DMS 273 (cell line): ENCODE data around the gene RAB14.
"Not testable (repeated sequence)": the region's sequence is repeated elsewhere in the genome, so short reads cannot be mapped to it uniquely, and the experiment has no call there.

Experiments used
- DNase-seq: peaks from one replicate; lab custom pipeline; 2025; ENCODE audit not compliant: unreplicated experiment; lab: John Stamatoyannopoulos, UW

Gene RAB14

DNA sequence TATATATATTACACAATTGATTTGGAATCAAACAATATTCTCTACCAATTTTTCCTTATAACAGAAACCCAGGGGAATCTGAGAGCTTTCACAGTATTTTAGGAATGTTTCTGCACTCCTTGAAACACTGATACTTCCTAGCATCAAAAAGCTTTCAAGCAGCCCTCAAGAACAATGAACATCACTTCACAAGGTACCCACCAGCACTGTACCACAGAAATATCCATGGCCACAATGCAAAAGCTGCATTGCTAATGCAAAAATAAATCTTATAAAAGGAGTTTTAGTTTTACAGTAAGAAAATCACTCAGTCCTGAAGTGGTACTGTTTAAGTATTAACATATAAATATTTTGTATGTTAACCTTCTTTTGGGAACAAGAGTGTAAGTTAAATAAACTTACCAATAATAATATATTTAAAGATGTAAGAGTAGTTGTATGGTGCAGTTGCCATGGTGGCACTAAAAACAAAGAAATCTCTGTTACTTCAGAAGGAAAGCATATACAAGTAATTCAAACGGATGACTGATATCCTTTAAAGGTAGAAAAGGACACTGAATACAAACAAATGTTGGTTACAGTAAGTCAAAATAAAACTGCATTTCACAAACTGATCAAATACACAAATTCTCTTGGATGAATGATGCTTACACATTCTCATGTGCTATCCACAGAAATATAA is 8.6 kb downstream of the RAB14 start:
- no peak for DNase-seq

DNA sequence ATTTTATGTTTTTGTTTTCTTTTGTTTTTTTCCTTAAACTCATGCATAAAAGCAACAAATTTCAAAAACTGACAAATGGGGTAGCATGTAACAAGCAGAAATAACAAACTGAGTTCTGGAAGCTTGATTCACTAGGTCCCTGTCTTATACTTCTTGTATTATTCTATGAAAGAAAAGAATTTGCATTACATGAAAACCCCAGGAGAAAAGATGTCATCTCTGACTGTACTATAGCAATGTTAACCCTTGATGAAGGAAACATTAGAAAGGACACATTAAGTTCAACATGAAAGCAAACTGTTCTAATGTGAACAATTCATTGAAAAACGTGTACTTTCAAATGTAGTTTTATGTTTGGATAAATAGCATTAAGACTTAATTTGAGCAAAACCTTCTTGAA is 9.2 kb downstream of the RAB14 start:
- DNase-seq = no peak

DNA sequence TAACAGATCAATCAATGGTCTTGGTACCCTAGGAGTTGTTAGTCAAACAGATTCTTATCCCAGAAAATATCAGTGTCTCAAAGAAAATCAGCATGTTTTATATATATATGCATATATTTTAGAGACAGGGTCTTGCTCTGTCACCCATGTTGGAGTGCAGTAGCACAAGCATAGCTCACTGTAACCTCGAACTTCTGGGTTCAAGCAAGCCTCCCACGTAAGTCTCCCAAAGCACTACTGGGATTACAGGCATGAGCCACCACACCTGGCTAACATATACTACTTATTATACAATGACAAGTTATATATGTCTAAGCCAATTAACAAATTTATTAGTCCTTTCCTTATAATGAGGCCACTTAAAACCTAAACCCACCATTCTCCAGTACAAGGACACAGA is 10.4 kb downstream of the RAB14 start:
- no peak for DNase-seq

DNA sequence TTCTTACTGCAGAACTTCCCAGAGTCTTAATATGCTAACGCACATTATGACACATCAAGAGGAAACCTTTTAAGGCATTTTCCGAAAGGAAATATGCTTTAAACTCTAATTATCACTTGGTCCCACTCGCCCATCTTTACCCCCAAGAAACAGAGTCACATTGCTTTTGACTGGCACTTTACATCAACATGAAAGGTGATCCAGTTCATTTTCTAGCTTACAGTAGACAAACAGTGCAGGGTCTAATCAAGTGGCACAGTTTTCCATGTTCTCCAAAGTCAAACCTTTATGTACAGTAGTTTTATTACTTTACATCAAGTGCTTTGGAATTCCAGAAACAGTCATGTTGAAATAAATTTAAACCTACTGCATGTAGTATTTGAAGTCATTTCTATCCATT is 12.0 kb downstream of the RAB14 start:
- DNase-seq = no peak

DNA sequence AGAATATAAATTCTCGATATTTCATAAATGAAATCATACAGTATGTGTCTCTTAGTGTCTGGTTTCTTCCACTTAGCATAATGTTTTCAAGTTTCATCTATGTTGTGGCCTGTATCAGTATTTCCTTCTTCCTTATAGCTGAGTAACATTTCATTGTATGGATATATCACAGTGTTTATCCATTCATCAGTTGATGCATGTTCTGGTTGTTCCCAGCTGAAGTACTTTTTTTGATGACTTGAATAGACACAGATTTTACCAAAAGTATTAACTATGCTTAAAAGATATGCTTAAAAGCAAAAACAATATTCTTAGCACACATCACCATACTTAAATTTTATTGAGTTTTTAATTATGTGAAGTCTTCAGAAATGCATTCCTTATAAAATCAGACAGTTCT is 12.7 kb downstream of the RAB14 start:
- no peak for DNase-seq

DNA sequence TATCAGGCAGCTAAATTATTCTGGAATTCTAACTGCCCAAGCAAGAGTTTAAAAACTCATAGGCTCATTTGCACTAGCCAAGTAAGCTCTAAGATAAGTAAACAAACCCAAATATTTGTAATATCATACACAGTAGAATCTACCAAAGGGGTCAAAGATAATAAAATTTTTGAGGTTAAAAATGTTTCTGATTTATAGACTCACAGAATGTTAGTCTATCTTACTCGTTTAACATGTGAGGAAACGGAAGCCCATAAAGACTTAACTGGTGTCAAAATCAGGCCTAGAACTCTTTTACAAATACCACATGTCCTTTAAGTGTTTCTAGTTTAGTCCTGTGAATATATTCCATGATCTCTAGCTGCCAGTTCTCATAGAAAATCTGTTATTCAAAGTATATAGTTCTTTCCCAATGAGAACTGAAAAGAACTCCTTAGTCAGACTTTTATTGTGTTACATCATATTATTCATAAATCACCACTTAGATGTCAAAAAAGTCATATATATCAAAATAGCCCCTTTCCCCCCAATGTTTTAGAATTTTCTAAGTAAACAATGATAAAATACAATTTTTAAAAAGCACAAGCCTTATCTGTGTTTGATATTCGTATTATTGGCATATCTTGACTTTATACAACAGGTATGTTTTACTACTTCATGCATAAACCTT is 13.9 kb downstream of the RAB14 start:
- no peak for DNase-seq

DNA sequence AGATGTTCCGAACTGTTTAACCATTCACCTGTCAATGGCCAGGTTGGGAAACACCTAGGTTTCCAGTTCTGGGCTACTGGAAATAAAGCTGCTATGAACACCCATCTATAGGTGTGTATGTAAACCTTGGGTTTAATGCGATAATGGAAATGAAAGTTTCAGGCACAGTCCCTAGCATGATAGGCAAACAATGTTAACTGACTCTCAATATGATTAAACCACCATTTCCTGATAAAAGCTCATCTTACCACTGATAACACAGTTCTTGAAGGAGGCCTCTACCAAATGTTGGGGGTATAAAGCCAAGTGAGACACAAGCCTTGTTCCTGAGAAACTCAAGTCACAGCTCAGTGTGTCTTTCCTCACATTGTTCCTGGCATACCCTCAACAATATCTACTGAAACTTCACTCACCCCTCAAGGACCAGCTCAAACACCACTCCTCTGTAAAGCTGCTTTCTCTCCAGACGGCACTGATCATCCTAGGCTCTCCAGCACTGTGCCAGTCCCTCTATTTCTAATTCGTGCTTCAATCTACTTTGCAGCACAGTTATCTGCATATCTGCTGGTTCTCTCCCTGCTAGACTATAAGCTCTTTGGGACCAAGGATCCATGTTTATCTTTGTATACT is 15.8 kb downstream of the RAB14 start:
- DNase-seq = no peak

DNA sequence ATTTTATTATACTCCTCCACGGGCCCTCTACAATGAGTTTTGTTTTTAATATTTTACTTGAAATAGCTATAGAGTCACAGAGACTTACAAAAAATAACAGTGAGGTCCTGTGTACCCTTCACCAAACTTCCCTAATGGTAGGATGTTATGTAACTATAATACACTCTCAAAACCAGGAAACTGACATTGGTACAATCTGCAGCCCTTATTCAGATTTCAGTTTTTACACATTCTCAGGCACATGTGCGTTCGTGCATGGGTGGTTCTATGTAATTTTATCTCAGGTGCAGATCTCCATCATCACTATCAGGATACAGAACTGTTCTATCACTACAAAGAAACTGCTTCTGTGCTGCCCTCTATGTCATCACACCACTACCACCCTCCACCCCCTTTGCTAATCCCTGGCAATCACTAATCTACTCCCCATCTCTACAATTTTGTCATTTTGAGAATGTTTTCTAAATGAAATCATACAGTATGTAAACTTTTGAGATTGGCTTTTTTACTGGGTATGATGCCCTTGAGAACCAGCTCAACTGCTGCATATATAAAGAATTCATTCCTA is 16.4 kb downstream of the RAB14 start:
- no peak for DNase-seq

DNA sequence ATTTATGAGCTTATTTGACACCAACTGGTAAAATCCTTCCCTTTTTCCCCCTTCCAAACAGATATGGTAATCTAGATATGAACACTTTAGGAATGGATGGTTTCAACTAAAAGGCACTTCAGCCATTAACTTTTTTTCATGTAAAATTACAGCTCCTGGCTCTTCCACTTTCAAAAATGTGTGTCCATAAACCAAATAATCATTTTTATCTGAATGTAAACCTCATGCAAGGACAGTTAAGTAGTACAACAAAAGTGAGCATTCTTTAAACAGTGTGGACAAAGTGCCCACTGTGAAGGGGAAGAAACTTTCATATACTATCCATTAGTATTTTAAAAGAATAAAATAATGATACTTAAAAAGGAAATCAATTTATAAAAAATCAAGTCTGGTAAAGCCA is 17.2 kb downstream of the RAB14 start:
- DNase-seq = no peak

DNA sequence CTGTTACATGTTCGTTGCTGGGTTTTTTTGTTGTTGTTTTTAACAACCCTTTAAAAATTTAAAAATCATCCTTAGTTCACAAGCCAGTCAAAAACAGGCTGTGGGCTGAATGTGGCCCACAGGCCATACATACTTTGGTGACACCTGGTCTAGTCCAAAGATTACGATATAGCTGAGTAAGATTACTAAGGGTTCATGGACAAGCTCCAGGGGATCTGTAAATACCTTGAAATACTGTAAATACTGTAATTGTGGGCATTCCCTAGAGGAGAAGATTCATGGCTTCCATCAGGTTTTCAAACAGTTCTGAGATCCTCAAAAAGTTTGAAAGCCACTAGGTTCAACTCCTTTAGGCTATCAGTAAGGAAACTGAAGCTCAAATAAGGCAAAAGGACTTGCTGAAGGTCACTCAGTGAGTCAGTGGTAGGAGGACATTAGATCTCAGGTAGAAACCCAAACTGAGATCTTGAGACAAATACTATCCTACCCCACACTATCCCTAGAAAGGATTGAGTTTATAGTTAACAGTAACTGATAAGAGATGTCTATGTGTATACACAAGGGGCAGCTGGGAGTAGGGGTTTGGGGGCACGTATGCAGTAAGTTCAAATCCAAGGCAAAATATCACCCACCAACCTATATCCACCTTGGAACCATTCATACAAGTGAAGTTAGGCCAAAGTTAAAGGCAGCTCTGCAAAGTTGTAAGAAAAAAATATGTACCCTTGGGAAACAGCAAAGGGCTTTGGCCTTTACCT is 17.8 kb downstream of the RAB14 start:
- DNase-seq = no peak

DNA sequence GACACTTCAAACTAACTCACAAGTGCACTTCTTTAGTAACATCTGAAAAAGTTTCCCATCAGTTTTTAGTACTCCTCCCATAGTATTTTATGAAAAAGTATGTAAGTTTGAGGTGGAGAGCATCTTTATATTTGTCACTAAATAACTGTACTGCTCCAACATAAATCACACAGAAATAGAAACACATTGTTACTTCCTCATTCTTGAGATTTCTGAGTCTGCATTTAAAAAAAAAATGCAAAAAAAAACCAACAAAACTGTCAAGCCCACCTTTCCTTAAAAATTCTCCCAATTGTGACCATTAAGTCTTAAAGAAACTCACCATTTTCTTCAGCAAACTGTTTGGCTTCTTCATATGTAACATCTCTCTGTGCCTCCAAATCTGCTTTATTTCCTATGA is 18.7 kb downstream of the RAB14 start:
- no peak for DNase-seq

DNA sequence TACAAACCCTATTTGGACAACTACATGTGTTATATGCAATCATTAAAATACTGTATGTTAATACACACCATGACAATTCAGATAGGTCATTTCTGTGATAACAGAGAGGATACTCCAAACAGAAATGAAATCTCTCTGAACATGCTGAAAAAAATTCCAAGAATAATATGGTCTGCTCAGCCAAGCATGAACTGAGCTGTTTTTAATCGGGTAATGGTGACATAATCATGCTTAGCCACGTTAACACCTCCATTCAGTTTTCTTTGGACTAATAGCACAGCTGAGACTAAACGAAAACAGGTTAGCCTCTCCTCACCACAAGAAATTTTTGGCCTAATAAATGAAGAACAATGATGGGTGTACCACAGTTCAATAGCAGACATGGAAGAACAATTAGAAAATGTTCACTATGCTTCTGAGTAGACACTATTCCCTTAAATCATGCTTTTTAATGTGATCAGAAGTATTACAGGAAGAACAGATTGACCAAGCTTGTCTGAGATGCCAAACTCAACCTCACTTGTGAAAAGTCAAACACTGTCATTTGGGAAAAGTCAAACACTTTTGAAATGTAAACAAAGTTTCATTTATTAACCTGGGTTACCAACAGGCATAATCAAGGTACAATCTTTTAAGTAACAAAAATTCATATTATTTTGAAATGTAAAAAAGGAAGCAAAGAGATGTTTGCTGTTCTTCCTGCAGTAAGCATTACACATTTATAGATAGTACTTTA is 19.4 kb downstream of the RAB14 start:
- DNase-seq = no peak

DNA sequence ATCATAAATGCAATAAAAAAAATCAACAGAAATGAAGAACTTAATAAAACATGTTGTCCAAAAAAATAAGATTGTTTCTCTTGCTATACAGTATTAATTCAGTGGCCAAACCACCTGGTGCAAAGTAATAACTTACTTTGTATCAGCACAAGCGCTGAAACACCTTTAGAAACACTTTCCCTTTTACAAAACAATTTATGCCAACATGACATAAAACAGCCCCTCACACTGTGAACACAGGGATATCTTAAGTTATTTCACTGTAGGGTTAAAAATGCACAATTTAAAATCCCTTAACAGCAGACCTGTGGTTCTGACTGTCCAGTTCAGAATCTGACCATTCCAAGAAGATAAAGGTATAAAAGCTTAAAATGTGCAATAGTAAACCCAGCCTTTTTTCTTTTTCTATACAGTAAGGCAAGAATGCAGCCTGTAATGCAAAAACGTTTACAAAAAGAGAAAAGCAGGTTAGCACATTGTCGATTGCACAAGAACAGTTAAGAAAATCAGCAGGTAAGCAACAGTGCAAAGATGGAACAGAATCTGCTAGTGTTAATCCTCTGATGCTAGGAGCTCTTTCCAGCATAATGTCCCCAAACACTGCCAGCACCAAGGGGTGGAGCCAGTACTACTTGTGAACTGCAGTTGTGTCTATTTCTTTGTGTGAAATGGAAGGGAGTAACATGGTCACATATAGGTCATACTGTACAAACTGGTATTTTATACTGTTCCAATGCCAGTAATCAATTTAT is 21.6 kb downstream of the RAB14 start:
- DNase-seq = no peak

DNA sequence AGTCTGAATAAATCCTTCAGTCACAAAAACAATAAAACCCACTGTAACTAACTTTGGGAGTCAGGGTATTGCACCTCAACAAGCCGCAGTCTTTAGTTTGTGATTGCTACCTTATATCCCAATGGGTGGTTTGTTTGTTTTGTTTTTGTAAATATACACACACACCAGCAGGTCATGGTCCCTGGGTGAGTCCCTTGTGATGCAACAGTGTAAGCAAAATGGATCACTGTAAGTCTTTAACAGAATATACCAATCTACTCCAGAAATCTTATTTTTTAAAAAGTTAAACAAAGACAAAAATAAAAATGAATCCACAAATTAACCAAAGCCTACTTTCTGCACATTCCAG is 22.3 kb downstream of the RAB14 start:
- DNase-seq = not testable (repeated sequence)

DNA sequence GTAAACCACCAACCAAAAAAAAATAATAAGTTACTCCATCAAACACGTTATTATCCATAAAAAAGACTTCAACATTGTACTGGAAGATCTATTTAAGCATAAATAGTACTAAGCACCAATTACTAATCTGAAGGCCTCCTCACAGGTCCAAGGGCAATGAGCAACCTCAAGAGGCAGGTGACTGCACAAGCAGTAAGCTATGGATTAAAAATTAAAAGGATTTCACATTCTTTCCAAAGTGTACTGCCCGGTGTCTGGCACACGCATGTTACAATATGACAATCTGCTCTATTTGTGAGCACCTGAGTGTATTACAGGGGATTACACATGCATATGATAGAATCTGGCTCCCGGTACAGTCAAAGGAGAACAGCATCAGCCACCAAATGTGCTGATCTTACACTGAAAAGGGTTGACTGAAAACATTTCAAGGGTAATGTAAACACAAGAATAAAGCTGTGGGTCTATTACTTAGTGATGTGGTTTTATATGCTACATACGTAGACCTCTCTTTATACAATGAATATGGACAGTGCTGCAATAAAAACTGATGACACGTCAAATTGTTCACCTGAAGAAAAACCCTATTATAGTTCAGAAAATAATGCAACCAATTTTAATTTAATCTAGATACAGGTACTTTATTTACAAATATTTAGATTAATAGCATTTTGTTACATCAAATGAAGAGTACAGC is 22.8 kb downstream of the RAB14 start:
- no peak for DNase-seq

DNA sequence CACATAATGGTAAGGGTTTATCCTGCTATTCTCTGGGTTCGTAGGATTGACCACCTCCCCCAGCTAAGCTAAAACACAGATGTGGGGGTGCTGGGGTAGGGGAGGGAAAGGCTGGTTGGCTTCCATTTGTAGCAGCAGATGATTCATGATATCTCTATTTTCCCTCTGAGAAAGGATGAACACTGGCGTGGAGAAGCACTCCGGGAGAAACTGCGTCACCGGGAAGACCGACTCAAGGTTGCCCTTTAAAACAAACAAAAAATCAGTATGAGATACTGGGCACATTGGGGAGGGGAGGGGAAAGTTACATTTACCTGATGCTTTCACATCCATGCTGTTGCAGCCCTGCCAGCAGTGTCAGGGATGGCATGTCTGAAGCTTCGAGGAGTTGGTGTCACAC is 28.2 kb downstream of the RAB14 start:
- DNase-seq = no peak

DNA sequence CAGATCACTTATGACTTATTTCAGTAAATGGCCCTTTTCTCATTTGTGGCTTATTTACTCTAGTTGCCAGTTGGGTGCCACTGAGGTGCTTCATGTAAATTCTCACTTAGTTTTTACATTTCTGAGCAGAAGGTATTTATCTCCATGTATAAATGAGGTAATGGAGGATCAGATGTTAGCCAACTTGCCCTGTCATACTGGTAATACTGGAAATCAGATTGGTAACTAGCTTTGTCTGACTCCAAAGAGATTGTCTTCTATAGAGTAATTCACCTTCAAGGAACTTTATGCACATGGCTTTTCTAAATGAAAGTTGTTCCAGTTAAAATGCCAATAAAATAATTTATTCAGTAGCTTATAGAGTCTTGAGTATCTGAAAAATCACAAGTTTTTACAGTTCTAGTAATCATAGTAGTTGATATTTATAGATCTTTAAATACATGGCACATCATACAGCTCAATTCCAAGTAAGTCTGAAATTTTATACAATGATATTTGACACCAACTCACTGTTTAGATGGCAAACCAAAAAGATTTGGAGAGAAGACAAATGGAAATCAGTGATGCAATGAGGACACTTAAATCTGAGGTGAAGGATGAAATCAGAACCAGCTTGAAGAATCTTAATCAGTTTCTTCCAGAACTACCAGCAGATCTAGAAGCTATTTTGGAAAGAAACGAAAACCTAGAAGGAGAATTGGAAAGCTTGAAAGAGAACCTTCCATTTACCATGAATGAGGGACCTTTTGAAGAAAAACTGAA is 28.8 kb downstream of the RAB14 start:
- no peak for DNase-seq

DNA sequence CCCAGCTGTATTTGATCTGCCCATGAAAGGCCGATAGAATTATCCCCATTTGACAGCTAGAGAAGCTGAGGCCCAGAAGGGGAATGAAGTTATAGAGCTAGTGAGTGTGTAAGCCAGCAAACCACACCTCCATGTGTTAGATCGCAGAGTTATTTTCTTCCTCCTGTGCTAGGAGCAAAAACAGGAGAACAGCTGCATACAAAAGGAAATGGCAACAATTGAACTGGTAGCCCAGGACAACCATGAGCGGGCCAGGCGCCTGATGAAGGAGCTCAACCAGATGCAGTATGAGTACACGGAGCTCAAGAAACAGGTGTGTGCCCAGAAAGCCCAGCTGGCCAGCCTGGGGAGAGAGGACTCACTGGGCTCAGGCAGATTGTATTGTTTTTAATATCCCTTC is 30.4 kb downstream of the RAB14 start:
- peak; percentile 26 for DNase-seq

DNA sequence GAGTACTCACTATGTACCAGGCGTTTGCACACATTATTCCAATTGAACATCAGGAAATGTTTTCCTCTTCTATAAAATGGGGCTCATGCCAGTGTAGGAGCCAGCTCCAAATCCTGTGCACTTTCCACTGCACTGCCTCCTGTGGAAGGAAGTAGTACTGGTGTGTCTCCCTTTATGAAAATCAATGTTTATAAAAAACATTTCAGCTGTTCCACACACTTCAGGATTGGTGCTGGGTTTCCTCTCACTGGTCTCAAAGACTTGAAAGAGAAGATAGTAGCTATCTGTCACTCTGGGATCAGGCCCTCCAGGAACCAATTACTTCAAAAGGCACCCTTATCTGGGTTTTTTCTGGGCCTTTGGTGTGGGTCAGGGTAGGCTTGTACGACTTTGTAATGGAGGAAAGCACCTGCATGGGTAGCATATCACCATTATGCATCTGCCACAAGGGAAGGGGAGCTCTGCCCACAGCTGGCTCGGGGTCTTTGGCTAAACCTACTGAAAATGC is 32.5 kb downstream of the RAB14 start:
- peak; percentile 37 for DNase-seq
